Measurements from ENCODE around the gene ZNF436.

Gene ZNF436

GRCh38 chr1:23369335-23370013, at the start of gene ZNF436:
Gene ZNF436, minus strand, starts transcription at chr1:23369836. Its CDS starts 1,831 bp downstream, at chr1:23368005.
- peak; percentile 78 for DNase-seq

- no peak for DNase-seq
These were observed 49.5 kb upstream of the ZNF436 start for GRCh38 chr1:23419180-23419579.

DNA sequence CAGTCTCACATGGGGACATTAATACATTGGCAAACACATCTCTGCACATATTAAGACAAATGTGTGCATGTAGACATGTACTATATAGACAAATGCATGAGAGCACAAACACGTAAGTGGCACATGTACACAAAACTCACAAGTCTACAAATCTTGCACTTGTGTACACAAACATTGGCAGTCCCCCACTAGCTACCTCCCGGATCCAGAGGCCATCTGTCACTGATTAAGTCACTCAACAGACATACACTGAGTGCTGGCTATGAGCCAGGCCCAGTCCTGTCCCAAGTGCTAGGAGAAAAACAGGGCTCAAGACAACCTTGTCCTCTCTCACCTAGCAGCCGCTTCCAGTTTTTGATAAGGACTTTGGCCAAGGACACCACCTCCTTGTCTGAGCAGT, 47.9 kb upstream of the ZNF436 start:
- DNase-seq, result peak; percentile 90

DNA sequence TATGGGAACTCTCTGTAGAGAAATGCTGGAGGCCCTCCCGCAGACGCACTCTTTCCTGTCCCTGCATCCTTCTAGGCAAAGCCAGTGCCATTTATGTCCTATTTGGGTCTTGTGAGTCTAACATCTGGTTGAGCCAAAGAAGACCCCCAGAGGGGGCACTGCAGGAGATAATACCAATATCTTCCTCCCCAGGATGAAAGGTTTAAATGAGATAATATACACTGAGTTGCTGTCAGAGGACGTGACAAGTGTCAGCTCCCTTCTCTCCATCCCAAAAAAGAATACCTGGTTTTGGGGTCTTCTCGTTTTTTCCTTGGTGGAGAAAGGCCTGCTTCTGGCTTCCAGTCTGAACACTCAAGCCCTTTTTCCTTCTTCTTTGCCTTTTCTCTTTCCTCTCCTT, 47.3 kb upstream of the ZNF436 start:
- no peak for DNase-seq

DNA sequence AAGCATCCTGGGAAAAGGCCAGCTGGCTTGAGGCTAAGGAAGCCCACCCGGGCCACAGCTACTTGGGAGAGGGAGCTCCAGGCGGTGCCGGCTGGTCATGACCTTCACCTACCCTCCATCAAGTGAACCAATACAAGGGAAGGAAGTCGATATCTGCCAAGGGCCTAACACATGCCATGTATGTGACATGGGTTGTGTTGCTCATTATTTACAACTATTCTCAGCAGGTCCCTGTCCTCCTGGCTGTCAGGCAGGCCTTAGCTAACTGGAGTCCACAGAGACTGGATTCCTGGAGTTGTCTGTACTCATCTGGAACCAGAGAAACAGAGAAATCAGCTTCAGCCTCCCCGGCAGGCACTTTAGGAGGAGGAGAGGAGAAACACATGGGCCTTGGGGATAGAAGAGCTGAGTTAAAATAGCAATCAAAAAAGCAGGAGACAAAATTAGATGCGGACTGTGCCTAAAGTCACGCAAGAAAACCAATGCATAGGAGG, 39.2 kb upstream of the ZNF436 start:
- DNase-seq, result no peak

- no peak for DNase-seq
These were observed 37.5 kb upstream of the ZNF436 start for GRCh38 chr1:23407016-23407630.

GRCh38 chr1:23405946-23406345, 36.3 kb upstream of the ZNF436 start:
- DNase-seq, result no peak

DNA sequence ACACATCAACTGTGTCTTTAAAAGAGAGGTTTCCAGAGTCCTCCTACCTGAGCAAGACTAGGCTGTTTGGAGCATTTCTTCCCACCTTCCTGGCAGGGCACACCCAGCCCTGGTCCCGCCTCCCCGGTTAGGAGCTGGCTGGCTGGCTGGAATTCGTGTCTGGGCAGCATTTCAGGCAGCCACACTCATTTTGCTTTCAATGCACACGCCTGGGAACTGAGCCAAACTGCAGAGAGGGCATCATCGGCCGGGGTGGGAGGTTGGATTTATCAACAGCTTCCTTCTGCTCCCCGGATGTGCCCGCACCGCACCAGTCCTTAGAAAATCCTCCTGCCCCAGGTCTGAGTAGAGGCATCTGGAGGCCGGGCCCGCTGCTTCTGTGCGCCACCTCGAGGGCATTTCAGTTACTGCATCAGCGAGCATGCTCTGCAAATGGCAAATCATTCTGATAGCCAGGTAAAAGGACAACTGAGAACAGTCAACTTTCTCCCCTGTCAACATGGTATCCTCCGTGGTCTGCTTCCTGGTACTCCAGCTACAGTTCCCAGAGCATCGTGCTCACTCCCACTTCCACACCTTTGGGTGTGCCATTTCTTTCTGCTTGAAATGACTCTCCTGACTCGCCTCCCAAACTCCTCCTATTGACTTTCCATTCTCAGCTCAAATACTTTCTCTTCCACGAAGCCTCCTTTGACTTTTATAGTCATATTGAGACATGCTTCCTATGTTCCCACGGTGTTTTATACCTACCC, 34.3 kb upstream of the ZNF436 start:
- peak; percentile 97 for DNase-seq

DNA sequence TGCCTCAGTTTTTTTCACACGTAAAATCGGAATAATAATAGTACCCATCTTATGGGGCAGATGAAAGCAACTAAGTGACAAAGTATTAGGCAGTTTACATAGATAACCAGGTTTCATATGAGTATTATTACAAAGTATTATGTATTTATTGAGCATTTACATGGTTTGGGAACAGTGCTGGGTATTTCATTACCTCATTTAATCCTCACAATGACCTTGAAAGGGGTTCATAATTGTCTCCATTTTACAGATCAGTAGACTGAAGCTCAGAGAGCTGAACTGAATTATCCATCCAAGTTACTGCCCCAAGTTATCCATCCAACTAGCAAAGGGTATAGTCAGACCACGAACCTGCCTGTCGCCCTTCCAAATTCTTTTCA, 33.7 kb upstream of the ZNF436 start:
- no peak for DNase-seq

DNA sequence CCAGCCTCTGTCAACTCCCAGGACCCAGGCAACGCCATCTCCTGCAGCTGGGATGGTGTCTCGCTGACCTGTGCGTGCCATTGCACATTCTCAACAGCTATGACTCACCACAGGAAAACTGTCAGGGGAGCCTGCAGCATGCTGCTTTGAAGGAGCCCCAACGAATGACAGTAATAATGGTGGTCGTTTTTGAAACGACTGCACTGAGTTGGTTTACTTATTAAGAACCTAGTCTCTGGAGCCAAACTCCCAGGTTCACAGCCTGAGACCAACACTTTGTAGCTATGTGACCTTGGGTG, 33.4 kb upstream of the ZNF436 start:
- DNase-seq, result no peak

DNA sequence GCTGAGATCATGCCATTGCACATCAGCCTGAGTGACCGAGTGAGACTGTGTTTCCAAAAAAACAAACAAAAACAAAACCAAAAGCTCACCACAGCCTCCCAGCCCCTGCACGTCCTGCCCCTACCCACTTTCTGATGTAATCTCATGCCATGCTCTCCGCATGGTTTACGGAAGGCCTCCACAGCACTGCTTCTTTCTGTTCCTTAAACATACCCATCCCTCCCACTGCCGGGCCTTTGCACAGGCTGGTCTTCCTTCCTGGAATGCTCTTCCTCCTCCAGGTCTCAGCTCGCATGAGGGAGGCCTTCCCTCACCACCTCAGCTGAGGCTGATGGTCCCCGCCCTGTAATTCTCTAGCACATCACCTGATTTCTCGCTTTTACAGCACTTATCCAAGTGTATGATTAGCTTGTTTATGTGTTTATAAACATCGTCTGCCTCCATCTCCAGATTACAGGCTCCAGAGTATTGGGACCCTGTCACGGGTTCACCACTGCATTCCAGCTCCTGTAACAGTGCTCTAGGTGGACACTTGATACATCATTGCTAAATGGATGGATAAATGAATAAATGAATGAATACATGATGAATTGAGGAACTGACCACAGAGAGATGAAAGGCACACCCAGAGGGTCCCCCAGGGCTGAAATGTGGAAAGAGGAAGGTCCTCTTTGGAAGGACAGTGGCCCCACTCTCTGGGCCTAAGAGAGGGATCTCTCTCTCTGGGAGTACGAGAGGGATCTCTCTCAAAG, 32.8 kb upstream of the ZNF436 start:
- no peak for DNase-seq

GRCh38 chr1:23401313-23401712, 31.7 kb upstream of the ZNF436 start:
- DNase-seq, result no peak

DNA sequence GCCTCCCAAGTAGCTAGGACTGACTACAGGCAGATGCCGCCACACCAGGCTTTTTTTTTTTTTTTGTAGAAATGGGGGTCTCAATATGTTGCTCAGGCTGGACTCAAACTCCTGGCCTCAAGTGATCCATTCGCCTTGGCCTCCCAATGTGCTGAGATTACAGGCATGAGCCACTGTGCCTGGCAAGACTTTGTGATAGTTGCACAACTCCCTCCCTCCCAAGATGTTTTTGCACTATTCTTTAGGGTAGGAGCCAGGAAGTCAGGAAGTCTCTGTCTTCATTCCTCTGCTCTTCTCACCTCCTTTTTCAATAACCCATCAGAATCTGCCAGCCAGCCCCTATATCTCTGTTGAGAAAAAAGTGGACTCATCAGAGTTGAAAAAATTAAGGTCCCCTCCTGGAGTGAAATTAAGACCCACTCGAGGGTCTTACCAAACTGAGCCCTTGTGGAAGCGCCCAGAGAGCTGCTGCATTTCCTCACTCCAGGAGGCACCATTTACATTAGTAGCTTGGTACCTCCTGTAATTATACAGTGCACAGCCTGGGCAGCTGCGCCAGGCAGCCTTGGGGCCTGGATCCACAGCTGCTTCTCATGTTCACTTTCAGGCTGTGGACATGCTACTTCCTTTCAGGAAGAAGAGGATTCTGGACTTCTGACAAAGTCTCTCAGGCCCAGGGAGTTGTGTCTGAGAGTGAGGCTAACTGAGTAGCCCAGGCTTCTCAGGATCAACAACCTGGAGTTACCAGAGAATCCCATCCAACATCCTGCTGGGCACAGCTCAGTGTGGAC, 30.9 kb upstream of the ZNF436 start:
- DNase-seq, result no peak

DNA sequence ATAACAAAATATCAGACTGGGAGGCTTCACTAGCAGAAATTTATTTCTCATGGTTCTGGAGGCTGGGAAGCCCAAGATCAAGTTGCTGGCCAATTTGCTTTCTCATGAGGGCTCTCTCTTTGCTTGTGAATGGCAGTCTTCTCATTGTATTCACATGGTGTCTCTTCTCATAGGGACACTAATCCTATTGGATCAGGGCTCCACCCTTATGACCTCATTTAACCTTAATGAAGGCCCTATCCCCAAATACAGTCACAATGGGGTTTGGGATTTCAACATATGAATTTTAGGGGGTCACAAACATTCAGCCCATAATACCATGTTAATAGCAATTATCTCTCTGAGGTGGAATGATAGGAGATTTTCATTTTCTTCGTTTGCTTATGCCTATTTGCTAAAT, 29.6 kb upstream of the ZNF436 start:
- DNase-seq, result no peak

DNA sequence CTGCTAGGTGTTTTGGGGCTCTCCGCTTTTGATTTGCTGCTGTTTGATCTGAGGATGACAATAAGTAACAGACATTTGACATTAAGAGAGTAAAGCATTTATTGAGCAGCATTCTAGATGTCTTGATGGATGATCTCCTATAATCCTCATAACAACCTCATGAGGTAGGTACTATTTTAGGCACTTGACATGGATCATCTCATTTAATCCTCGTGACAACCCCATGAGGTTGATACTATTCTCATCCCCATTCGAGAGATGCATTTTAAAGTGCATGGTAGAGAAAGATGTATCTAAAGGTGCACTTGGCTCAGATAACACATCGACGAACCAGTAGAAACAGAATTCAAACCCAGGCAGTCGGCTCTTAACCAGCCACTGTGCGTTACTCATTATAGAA, 28.3 kb upstream of the ZNF436 start:
- no peak for DNase-seq

DNA sequence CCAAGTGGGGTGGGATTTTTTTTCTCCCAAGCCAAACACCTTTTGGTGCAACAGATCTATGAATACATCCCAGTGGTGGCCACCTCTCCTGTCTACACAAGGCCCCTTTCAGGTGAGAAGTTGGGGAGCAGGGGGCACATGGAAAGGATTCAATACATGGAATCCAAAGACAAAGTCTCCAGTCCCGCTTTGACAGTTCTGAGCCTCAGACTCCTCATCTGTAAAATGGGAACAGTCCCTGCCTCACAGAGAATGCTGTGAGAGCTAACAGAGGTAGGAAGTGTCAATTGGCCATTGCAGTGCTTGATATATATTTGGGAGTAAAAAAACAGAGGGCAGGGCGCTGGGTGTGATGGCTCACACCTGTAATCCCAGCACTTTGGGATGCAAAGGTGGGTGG, 26.7 kb upstream of the ZNF436 start:
- DNase-seq, result no peak

- DNase-seq, result no peak
These were observed 26.2 kb upstream of the ZNF436 start for GRCh38 chr1:23395849-23396248.

- no peak for DNase-seq
These were observed 25.6 kb upstream of the ZNF436 start for GRCh38 chr1:23395154-23395724.

DNA sequence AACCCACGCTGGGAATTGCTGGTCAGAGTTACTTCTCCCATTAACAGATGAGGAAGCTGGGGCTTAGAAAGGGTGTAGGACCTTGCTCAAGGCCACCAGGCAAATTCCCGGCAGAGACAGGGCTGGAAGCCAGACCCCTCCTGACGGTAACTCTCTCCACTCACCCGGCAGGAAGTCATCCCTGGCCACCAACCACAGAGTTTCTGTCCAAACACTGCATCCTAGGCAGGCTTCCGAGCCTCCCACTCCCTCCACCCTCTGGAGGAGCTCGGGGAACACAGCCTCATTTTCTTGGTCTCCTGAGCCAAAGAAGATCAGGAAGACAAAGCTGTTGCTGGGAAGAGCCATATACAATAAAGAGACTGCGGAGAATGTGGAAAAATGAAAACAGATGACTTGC, 25.0 kb upstream of the ZNF436 start:
- DNase-seq, result no peak

DNA sequence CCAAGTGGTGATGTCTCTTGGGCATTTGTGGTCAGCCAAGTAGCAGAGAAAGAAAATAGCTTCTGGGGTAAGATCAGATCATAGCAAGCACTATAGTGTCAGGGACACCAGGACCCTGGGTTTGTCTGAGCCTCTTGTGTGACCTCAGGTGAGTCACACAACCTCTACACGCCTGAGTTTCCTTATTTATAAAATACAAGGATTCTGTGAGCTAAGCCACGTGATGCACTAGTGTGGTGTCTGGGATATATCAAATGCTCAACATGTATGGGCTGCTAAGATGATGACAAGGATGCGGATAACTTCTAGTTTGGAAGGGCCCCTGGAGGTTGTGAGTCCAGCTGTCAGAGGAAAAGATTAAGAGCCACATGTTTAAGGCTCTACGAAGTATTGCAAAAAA, 24.5 kb upstream of the ZNF436 start:
- no peak for DNase-seq

GRCh38 chr1:23393706-23394105, 24.1 kb upstream of the ZNF436 start:
- no peak for DNase-seq

GRCh38 chr1:23392125-23392855, 22.7 kb upstream of the ZNF436 start:
- DNase-seq, result no peak
